HFF-Myc (cell line): ENCODE results near the gene SLCO4C1.

Source experiments
- DNase-seq: peaks from one replicate; pipeline ENCODE4 v3.0.0-alpha.2; 2011; ENCODE audit warnings: low read depth; ENCODE audit errors: extremely low read depth
- H3K4me3 ChIP-seq: replicated peaks from 2 replicates; pipeline ENCODE4 v1.5.1; 2011; ENCODE audit warnings: low read depth, mild to moderate bottlenecking, control low read depth, low read length
- TF ChIP-seq, protein P1 (sequence below): IDR thresholded peaks from 2 replicates; pipeline ENCODE4 v1.5.1; 2012; ENCODE audit warnings: mild to moderate bottlenecking, low read depth, low read length, control low read depth; ENCODE audit errors: missing control alignments

SLCO4C1 gene

DNA sequence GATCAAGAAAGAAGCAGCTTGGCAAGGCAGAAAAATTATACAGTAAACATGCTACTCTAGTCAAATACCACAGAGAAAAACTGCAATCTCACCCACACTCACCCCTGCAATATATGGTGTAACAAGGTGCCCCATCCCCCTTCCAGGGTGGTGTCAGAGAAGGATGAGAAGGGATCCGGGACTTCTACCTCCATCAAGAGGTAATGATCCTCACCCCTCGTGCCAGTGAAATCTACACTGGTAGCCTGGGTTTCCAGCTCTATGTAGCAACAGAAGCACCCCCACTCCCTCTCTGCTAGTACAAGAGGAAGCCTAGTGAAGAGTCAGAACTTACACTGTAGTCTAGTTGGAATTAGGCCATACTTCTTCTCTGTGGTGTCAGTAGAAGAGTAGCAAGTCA is 18.9 kb downstream of the SLCO4C1 start:
- TF ChIP-seq, protein P1, sequence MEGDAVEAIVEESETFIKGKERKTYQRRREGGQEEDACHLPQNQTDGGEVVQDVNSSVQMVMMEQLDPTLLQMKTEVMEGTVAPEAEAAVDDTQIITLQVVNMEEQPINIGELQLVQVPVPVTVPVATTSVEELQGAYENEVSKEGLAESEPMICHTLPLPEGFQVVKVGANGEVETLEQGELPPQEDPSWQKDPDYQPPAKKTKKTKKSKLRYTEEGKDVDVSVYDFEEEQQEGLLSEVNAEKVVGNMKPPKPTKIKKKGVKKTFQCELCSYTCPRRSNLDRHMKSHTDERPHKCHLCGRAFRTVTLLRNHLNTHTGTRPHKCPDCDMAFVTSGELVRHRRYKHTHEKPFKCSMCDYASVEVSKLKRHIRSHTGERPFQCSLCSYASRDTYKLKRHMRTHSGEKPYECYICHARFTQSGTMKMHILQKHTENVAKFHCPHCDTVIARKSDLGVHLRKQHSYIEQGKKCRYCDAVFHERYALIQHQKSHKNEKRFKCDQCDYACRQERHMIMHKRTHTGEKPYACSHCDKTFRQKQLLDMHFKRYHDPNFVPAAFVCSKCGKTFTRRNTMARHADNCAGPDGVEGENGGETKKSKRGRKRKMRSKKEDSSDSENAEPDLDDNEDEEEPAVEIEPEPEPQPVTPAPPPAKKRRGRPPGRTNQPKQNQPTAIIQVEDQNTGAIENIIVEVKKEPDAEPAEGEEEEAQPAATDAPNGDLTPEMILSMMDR = no peak
- DNase-seq = no peak

DNA sequence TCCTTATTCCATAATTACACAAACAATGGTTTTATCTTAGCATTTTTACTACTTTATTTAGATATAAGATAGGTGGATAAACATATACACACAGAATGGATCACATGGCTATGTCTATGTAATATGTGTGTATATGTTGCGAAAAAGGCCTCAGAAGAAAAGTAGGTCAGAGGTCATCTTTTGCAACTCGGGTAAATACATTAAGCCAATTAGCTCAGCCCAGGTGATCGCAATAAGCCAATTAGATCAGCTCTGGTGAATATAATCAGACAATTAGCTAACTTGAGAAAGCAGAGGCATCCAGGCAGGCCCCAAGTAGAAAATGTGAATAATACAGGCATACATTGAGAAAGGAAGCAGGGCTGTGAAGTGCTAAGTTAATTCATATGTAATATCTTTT is 24.3 kb downstream of the SLCO4C1 start:
- TF ChIP-seq, protein P1 = no peak
- H3K4me3 ChIP-seq = no peak overlapping the region
- DNase-seq = no peak

More for the DNA sequence above, 18.9 kb downstream of the SLCO4C1 start:
- no peak overlapping the region for H3K4me3 ChIP-seq

DNA sequence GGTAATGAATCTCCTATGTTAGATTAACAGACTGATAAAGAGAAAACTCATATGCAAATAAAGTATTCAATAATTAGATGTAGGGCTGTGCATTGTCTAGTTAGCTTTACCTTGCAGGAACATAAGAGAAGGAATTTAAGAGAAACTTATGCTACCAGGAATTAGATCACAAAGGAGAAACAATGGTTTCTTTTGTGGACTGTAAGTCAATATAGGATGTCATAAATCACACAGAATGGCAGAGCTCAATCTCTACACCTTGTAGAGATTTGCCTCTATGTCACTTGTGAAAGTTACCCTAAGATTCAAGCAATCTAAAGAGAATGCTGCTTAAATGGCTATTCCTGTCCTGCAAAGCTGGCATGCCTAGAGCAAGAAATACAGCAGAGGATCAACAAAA is 26.0 kb downstream of the SLCO4C1 start:
- H3K4me3 ChIP-seq = no peak overlapping the region
- DNase-seq = no peak
- TF ChIP-seq, protein P1 = no peak

DNA sequence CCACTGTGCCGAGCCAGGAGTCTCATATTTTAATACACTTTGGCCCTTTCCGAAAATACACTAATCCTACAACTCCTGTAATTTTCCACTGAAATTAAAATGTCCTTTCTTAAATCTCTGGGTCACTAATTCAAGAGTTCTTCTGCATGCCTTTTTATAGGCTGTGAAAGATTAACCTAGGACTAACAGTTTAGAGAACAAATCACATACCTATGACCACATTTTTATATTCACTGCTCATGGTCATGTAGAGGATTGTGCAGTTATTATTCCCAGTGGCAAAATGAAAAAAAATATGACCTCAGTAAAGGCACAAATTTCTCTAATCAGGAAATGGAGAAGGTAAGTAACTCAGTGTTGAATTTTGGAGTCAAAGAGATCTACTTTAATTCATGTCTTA is 33.4 kb downstream of the SLCO4C1 start:
- H3K4me3 ChIP-seq = no peak overlapping the region
- TF ChIP-seq, protein P1 = no peak
- no peak for DNase-seq

DNA sequence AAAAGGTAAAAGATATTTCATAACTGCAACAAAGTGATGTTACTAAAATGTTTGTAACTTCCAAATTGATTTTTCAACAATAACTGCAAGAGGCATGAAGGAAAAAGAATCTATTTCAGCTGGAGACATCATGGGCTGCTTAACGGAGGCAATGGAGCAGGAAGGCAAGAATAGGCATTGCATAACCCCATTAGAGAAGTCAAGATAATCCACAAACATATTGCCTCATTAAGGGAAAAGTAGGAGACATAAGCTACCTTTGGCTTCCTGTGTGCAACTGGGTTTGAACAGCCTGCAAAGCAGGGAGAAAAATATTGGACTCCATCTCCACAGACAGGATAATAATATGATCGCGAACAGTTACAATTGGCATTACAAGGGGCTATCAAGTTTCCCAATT is 46.7 kb downstream of the SLCO4C1 start:
- no peak for DNase-seq
- TF ChIP-seq, protein P1 = no peak

DNA sequence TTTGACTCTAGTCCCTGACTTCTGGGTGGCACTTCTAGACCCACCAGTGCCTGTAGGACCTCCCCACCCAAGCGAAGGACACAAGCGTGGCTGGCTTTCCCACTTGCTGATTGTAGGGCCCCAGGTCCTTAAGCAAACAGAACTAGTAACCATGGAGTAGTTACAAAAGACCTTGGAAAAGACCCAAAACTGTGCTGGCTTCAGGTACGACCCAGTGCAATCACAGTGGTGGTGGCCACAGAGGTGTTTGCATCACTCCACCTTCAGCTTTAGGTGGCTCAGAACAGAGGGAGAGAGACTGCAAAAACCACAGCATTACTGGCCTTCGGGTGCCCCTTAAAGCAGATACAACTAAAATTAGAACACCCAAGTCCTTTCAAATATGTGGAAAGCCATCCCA is 52.9 kb downstream of the SLCO4C1 start:
- H3K4me3 ChIP-seq = no peak overlapping the region
- DNase-seq = no peak
- TF ChIP-seq, protein P1 = no peak

More for the DNA sequence above, 46.7 kb downstream of the SLCO4C1 start:
- no peak overlapping the region for H3K4me3 ChIP-seq

DNA sequence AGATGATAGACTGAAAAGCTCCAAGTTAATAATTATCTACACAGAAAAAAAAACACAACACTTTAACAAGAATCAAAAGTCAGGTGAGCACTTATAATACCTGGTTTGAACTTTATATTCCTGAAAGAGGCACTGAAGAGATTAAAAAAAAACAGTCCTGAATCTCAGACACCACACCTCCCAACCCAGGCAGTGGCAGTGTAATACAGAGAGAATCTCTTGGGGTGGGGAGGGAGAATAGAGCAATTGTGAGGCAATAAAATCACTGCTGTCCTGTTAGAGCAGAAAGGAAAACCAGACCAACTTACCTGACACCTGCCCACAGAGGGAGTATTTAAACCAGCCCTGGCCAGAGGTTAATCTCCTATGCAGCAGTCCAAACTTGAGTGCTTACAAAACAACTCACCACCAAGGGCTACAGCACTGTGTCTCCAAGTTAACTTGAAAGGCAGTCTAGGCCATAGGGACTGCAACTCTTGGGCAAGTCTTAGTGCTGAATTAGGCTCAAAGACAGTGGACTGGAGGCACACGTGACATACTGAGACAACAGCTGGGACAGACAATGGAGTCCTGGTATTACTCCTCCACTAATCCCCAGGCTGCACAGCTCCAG is 54.2 kb downstream of the SLCO4C1 start:
- no peak for DNase-seq
- H3K4me3 ChIP-seq = no peak overlapping the region
- TF ChIP-seq, protein P1 = no peak
